CD4-positive, alpha-beta T cell (primary cell): ENCODE measurements around the gene EVI5. TPM values are rescaled to one million over a fixed set of nuclear protein-coding genes. Genes with fewer than 3 reads are reported as not detected.

Experiments used
- ATAC-seq: fragments of 200-7000 bp; cut with Tn5 transposase; one replicate; pipeline ENCODE4 v1.10.0; 2022; ENCODE audit warnings: mild to moderate bottlenecking; ENCODE audit not compliant: poor library complexity
- CTCF ChIA-PET: fragments of 350-600 bp; sonication (Branson Sonifier 250); formaldehyde crosslinking; loops from one replicate; lab custom pipeline; 2021; ENCODE audit warnings: antibody characterized with exemption, inconsistent platforms; lab: Charles Lee
- POLR2A ChIA-PET: fragments of 350-600 bp; sonication (Branson Sonifier 250); formaldehyde crosslinking; loops from one replicate; lab custom pipeline; 2021; ENCODE audit warnings: antibody characterized with exemption, inconsistent platforms; lab: Charles Lee
- DNase-seq, 14 experiments: peaks; one replicate each; pipeline ENCODE4 v3.0.0-alpha.2; 2013 to 2020; ENCODE audit warnings: mixed read lengths in 2 of 14
- H3K27ac ChIP-seq, 2 donors: one replicate each; pipeline versions ENCODE4 v1.5.1 to v1.7.0; 2013; ENCODE audit warnings: low read length in 2 of 2, low read depth in 1 of 2, mild to moderate bottlenecking in 1 of 2
- H3K27me3 ChIP-seq, 2 experiments: 1 replicate in 1 of 2; 2 replicates in 1 of 2; pipeline versions ENCODE4 v1.6.1 to v1.7.0; 2013; ENCODE audit warnings: low read length in 2 of 2, control low read depth in 1 of 2, mild to moderate bottlenecking in 1 of 2, moderate library complexity in 1 of 2; ENCODE audit not compliant: insufficient read depth in 2 of 2, control insufficient read depth in 1 of 2
- H3K36me3 ChIP-seq: one replicate; pipeline ENCODE4 v1.6.1; 2013; ENCODE audit warnings: low read length, control low read depth; ENCODE audit not compliant: insufficient read depth
- H3K4me1 ChIP-seq: one replicate; pipeline ENCODE4 v1.6.1; 2013; ENCODE audit warnings: low read length, control low read depth; ENCODE audit not compliant: insufficient read depth
- H3K4me3 ChIP-seq: one replicate; pipeline ENCODE4 v1.5.1; 2013; ENCODE audit warnings: mild to moderate bottlenecking, low read length, moderate library complexity
- H3K9me3 ChIP-seq, 2 experiments: 1 replicate in 1 of 2; 2 replicates in 1 of 2; pipeline versions ENCODE4 v1.6.1 to v1.7.0; 2013; ENCODE audit warnings: low read length in 2 of 2, mild to moderate bottlenecking in 2 of 2, control low read depth in 1 of 2, moderate library complexity in 1 of 2; ENCODE audit not compliant: control insufficient read depth in 1 of 2, insufficient read depth in 1 of 2
- H3K27ac Mint-ChIP-seq: one replicate; pipeline ENCODE4 v1.8.0; 2020; ENCODE audit warnings: mixed read lengths
- H3K27me3 Mint-ChIP-seq: one replicate; pipeline ENCODE4 v1.8.0; 2021; ENCODE audit warnings: mixed read lengths
- H3K36me3 Mint-ChIP-seq: one replicate; pipeline ENCODE4 v1.8.0; 2021; ENCODE audit warnings: low read depth, mixed read lengths
- H3K4me1 Mint-ChIP-seq: one replicate; pipeline ENCODE4 v1.8.0; 2021; ENCODE audit warnings: low read depth, mixed read lengths
- H3K4me3 Mint-ChIP-seq: one replicate; pipeline ENCODE4 v1.8.0; 2020; ENCODE audit warnings: mild to moderate bottlenecking, mixed read lengths
- H3K9me3 Mint-ChIP-seq: one replicate; pipeline ENCODE4 v1.8.0; 2020; ENCODE audit warnings: mixed read lengths
- intact Hi-C, 2 experiments: fragments of 100-400 bp; cut with DNase I in 1 of 2; cut with micrococcal nuclease in 1 of 2; formaldehyde crosslinking; loops; one replicate each; pipeline versions ENCODE4 v1.15.1 to v1.9.0; 2023 to 2025; cut with DNase I, micrococcal nuclease
- total RNA-seq, 174 experiments: library from RNA in 2 of 174; stranded (reverse) in 2 of 174; gene quantifications; one replicate each; pipeline ENCODE4 v1.2.3 and lab custom pipeline; 2021 to 2026
- TF ChIP-seq, protein P1 (sequence below): fragments of 200-600 bp; IDR thresholded peaks from one replicate; pipeline ENCODE4 v1.8.0; 2022; ENCODE audit warnings: antibody characterized with exemption, mild to moderate bottlenecking

Gene EVI5
- total RNA-seq, 2 experiments from 2014 or later, result 1.8 to 2.0 TPM

DNA sequence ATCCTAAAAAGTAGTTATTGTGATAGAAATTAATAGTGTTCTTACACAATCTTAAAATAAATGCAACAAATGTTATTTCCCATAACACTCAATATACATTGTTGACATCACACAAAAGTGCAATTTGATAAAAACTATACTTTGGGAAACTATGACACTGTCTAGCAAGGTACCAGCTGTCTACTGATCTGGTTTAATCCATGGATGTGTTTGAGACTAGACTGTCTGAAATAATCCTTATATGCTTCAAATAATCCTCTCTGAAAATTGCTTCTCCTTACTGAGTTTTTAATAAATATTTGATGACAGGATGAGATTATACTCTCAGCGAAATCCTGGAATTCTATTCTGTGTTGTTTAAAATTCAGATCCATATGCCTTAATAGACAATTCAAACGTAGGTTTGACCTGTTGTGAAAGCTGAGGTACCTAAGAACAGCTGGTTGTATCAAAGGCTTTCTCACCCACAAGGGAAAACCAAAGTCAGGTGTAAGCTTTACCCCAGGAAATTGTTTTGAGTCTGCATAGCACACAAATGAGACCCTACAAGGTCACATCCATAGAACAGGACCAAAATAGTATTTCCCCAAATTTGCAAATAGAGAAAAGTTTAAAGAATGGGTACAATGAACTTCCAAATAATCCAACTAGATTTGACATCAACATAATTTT, 289.4 kb downstream of the EVI5 start:
- Mint-ChIP-seq H3K4me3 (peak overlapping the region; percentile 15), H3K36me3 (no peaks in the 10 kb centered on the region), H3K27me3 (no peaks in the 10 kb centered on the region), H3K4me1 (peaks cover 33% of the 10 kb centered on the region), H3K9me3 (no peaks in the 10 kb centered on the region), H3K27ac (peak overlapping the region; percentile 50)
- ChIA-PET POLR2A (interaction anchor here (1.0 to 1.3 kb wide), 2 partner anchors 9 to 13 kb away, joined by 4 to 12 read pairs; partner anchors contain the start of gene GFI1), CTCF (interaction anchor here (0.7 kb wide), 1 partner anchor 385 kb away, joined by 3 read pairs; no protein-coding TSS in a partner anchor)
- intact Hi-C loops, result no loop called here
- Histone ChIP-seq H3K27ac (no peak overlapping the region), H3K27me3 (no peaks in the 10 kb centered on the region), H3K9me3 (no peaks in the 10 kb centered on the region), H3K36me3 (no peaks in the 10 kb centered on the region), H3K4me3 (no peak overlapping the region), H3K4me1 (peaks cover 12% of the 10 kb centered on the region)
- ATAC-seq (peak; percentile 34), DNase-seq (peak in 2 of 14 experiments; percentile 37 to 63)
- TF ChIP-seq, protein P1, sequence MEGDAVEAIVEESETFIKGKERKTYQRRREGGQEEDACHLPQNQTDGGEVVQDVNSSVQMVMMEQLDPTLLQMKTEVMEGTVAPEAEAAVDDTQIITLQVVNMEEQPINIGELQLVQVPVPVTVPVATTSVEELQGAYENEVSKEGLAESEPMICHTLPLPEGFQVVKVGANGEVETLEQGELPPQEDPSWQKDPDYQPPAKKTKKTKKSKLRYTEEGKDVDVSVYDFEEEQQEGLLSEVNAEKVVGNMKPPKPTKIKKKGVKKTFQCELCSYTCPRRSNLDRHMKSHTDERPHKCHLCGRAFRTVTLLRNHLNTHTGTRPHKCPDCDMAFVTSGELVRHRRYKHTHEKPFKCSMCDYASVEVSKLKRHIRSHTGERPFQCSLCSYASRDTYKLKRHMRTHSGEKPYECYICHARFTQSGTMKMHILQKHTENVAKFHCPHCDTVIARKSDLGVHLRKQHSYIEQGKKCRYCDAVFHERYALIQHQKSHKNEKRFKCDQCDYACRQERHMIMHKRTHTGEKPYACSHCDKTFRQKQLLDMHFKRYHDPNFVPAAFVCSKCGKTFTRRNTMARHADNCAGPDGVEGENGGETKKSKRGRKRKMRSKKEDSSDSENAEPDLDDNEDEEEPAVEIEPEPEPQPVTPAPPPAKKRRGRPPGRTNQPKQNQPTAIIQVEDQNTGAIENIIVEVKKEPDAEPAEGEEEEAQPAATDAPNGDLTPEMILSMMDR, result no peak

DNA sequence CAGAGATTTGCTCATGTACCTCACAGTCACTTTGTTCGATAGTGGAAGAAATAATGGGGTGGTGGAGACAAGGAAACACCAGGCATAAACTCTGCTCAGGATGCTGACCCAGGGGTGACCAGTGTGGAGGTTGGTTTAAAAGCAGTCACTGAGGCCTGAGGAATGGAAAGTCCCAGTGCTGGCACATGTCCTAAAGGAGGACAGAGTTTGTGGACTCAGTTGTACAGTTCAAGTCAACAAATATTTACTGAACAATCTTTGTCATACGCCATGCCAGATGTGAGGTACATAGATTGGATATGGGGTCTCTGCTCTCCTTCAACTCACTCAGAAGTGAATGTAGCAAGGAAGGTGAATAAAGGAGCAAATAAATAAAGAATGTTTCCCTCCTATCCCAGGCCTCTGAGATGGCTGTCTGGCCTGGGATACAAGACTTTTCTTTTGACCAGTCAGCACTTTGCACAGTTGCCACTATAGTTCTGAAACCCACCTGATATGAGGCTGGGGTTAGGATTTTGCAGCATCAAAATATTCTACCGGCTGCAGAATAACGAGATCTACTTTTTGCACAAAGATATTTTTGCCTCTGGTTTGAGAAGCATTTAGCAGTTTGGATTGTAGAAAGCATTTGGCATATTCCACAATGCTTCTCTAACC, 290.3 kb downstream of the EVI5 start:
- Histone ChIP-seq H3K27me3 (no peaks in the 10 kb centered on the region), H3K36me3 (no peaks in the 10 kb centered on the region), H3K27ac (no peak overlapping the region), H3K4me3 (no peak overlapping the region), H3K9me3 (no peaks in the 10 kb centered on the region), H3K4me1 (peaks cover 12% of the 10 kb centered on the region)
- Mint-ChIP-seq H3K27me3 (no peaks in the 10 kb centered on the region), H3K4me1 (peaks cover 37% of the 10 kb centered on the region), H3K4me3 (no peak overlapping the region), H3K27ac (no peak overlapping the region), H3K36me3 (no peaks in the 10 kb centered on the region), H3K9me3 (no peaks in the 10 kb centered on the region)
- intact Hi-C loops, result no loop called here
- TF ChIP-seq, protein P1, result no peak
- ChIA-PET CTCF (no interaction called here), POLR2A (interaction anchor here (1.3 to 1.6 kb wide), 2 partner anchors 8 to 9 kb away, joined by 4 to 12 read pairs; partner anchors contain the start of gene GFI1)
- DNase-seq, result no peak
- ATAC-seq, result no peak

DNA sequence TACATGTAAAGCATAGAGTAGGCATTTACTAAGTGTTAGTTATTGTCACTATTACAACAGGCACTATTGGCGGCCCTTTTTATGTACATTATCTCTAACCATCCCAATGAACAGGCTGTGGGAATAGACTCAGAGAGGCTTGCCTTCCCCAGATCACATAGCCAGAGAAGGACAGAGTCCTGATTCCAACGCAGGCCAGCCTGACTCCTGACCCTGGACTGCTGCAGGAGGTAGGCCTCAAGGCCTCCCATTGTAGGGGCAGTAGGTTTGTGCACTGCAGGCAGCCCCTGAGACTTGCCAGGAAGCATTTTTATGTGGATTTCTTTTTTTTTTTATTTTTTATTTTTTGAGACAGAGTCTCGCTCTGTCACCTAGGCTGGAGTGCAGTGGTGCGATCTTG, 291.8 kb downstream of the EVI5 start:
- Mint-ChIP-seq H3K27me3 (no peaks in the 10 kb centered on the region), H3K4me1 (peaks cover 52% of the 10 kb centered on the region), H3K27ac (no peak overlapping the region), H3K9me3 (no peaks in the 10 kb centered on the region), H3K4me3 (no peak overlapping the region), H3K36me3 (no peaks in the 10 kb centered on the region)
- intact Hi-C loops, result no loop called here
- ChIA-PET CTCF (no interaction called here), POLR2A (interaction anchor here (1.6 kb wide), 1 partner anchor 8 kb away, joined by 4 read pairs; no protein-coding TSS in a partner anchor)
- Histone ChIP-seq H3K4me1 (peaks cover 12% of the 10 kb centered on the region), H3K27me3 (no peaks in the 10 kb centered on the region), H3K9me3 (no peaks in the 10 kb centered on the region), H3K36me3 (no peaks in the 10 kb centered on the region), H3K27ac (no peak overlapping the region), H3K4me3 (no peak overlapping the region)
- ATAC-seq (no peak), DNase-seq (no peak)
- TF ChIP-seq, protein P1, result no peak
